ENCODE data around the gene CDC42EP2. TPM values are rescaled to one million over a fixed set of nuclear protein-coding genes. Genes with fewer than 3 reads are reported as not detected.

Gene CDC42EP2
- polyA plus RNA-seq, 4 donors = 10.4 to 39.4 (median 25.7) TPM

DNA sequence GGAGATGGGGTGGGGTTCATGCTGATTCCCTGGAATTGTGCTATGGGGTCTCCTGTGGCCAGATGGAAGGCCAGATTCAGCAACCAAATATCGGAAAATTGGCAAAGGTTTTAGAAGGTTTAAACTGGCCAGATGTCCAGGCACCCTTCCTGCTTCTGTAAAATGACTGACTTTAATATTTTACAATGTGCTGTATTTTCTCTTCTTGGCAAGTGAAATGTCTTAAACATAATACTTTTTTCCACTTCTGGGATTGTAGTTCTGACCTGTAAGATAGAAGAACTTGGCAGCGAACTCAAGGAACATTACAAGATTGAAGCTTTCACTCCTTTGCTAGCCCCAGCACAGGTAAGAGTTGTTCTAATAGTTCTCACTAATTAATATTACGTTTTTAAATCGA, 35.4 kb upstream of the CDC42EP2 start:
- H3K9me3 ChIP-seq (ENCODE audit: control insufficient read depth in 2 of 2, insufficient read depth in 1 of 2, low read depth in 1 of 2, low read length in 1 of 2) = no peaks in the 10 kb centered on the region
- peaks cover 0 to 37% (median 6%) of the 10 kb centered on the region in 3 donors for H3K4me1 ChIP-seq (ENCODE audit: control insufficient read depth in 3 of 3, insufficient read depth in 2 of 3, low read depth in 1 of 3, low read length in 2 of 3)
- FAIRE-seq (no peak), DNase-seq (no peak)
- peaks cover 0 to 29% (median 0%) of the 10 kb centered on the region in 3 donors for H3K36me3 ChIP-seq (ENCODE audit: control insufficient read depth in 3 of 3, insufficient read depth in 2 of 3, low read depth in 1 of 3, low read length in 3 of 3)
- no peak overlapping the region for H3K4me3 ChIP-seq (ENCODE audit: low read depth in 1 of 3, low read length in 3 of 3)
- WGBS, 3 donors = 84 to 87% (median 86%) methylated on average over 4 of the region's 4 CpGs
- peak overlapping the region in 2 of 3 donors; percentile 60 to 66 for H3K27ac ChIP-seq (ENCODE audit: low read depth in 1 of 3, low read length in 2 of 3)
- H3K27me3 ChIP-seq (ENCODE audit: control insufficient read depth in 3 of 3, insufficient read depth in 3 of 3, low read length in 3 of 3) = no peaks in the 10 kb centered on the region

DNA sequence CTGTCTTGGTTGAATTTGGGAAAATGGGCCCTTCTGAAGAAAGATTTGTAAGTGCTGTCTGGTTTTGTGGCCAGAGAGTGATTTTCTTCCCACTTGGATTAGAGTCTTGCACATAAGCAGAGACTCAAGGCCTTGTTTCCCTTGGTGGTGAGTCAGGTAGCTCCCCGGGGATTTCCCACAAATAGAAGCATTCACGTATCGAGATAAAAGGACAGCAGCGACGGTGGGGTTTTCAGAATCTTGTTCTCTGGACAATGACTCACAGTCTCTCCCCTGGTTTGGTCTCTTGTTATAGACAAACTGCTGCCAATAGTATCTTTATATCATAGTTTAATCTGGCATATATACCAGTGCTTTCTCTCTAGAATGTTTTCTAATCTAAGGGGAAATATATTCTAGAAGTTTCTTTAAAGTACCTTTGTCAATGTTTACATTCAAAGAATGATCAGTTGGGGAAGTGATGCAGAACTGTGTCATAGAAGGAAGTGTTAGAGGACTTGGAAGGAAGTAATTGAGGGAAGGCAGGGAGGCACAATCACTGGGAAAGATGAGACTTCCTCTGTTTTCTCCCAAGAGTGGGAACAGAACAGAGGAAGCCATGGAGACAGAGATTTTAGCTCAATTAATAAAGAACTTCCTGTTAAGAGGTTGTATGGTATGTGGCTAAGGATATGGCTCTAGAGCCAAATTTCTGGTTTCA, 34.8 kb upstream of the CDC42EP2 start:
- 7 to 48% (median 17%) methylated on average over 5 of the region's 5 CpGs for WGBS, 3 donors
- Histone ChIP-seq H3K4me3 (ENCODE audit: low read depth in 1 of 3, low read length in 3 of 3) (no peak overlapping the region), H3K36me3 (ENCODE audit: control insufficient read depth in 3 of 3, insufficient read depth in 2 of 3, low read depth in 1 of 3, low read length in 3 of 3) (peaks cover 0 to 31% (median 0%) of the 10 kb centered on the region in 3 donors), H3K27ac (ENCODE audit: low read depth in 1 of 3, low read length in 2 of 3) (peak overlapping the region; percentile 43 to 66 (median 62)), H3K27me3 (ENCODE audit: control insufficient read depth in 3 of 3, insufficient read depth in 3 of 3, low read length in 3 of 3) (no peaks in the 10 kb centered on the region), H3K4me1 (ENCODE audit: control insufficient read depth in 3 of 3, insufficient read depth in 2 of 3, low read depth in 1 of 3, low read length in 2 of 3) (peaks cover 0 to 35% (median 6%) of the 10 kb centered on the region in 3 donors), H3K9me3 (ENCODE audit: control insufficient read depth in 2 of 2, insufficient read depth in 1 of 2, low read depth in 1 of 2, low read length in 1 of 2) (no peaks in the 10 kb centered on the region)
- peak; percentile 60 to 67 for DNase-seq
- no peak for FAIRE-seq

DNA sequence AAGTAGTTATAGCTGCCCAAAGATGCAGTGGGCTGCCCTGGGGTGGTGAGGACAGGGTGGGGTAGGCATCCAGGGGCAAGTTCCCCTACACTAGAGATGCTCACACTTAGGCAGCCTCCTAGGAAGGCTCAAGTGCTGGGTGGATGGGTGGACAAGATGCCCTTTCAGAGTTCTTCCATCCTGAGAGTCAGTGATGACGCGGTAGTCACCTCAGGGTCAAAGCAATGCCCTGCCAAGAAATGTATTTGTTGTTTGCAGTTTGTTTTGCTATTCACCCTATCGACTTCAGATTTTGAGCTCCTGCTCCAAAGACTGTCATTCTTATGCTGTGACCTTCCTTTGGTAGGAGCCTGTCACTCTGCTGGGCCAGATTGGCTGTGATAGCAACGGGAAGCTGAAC, 34.0 kb upstream of the CDC42EP2 start:
- Histone ChIP-seq H3K9me3 (ENCODE audit: control insufficient read depth in 2 of 2, insufficient read depth in 1 of 2, low read depth in 1 of 2, low read length in 1 of 2) (no peaks in the 10 kb centered on the region), H3K27ac (ENCODE audit: low read depth in 1 of 3, low read length in 2 of 3) (peak overlapping the region in 2 of 3 donors; percentile 62 to 66), H3K27me3 (ENCODE audit: control insufficient read depth in 3 of 3, insufficient read depth in 3 of 3, low read length in 3 of 3) (no peaks in the 10 kb centered on the region), H3K4me1 (ENCODE audit: control insufficient read depth in 3 of 3, insufficient read depth in 2 of 3, low read depth in 1 of 3, low read length in 2 of 3) (peaks cover 0 to 33% (median 6%) of the 10 kb centered on the region in 3 donors), H3K4me3 (ENCODE audit: low read depth in 1 of 3, low read length in 3 of 3) (no peak overlapping the region), H3K36me3 (ENCODE audit: control insufficient read depth in 3 of 3, insufficient read depth in 2 of 3, low read depth in 1 of 3, low read length in 3 of 3) (peaks cover 0 to 36% (median 0%) of the 10 kb centered on the region in 3 donors)
- DNase-seq (no peak), FAIRE-seq (no peak)
- 87 to 92% (median 88%) methylated on average over 4 of the region's 4 CpGs for WGBS, 3 donors

DNA sequence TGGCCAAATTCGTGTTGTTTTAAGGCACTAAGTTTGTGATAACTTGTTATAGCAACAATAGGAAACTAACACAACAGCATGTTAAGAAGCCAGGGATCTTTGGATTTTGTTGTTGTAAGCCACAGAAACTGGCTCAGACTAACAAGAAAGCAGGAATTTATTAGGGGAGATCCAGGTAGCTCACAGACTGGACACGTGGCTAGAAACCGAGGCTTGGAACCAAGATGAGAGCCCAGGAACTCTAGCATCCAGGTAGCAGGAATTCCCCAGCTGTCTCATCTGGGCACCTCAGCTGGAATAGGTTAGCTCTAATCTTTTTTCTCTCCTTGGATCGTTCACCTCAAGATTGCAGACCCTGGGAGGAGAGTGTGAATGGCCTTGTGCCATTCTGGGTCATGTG, 28.0 kb upstream of the CDC42EP2 start:
- no peak for FAIRE-seq
- no peak for DNase-seq

DNA sequence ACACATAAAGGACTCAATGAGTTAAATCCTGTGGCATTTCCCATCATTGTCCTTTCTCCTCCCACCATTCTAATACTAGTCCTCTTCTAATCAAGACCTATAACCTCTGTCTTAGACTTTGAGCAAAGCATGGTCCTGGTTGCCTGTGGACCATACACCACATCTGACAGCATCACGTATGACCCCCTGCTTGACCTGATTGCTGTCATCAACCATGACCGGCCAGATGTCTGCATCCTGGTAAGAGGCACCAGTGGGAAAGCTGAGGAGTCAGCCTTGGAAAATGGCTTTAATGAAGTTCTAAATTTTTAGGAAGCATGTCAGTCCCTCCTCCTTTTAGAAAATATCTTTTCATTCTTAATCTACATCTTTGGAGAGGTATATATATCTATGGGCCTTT, 27.1 kb upstream of the CDC42EP2 start:
- WGBS, 3 donors = 95 to 98% (median 97%) methylated on average over 2 of the region's 2 CpGs
- Histone ChIP-seq H3K27me3 (ENCODE audit: control insufficient read depth in 3 of 3, insufficient read depth in 3 of 3, low read length in 3 of 3) (no peaks in the 10 kb centered on the region), H3K4me3 (ENCODE audit: low read depth in 1 of 3, low read length in 3 of 3) (no peak overlapping the region), H3K27ac (ENCODE audit: low read depth in 1 of 3, low read length in 2 of 3) (no peak overlapping the region), H3K4me1 (ENCODE audit: control insufficient read depth in 3 of 3, insufficient read depth in 2 of 3, low read depth in 1 of 3, low read length in 2 of 3) (peaks cover 0 to 11% (median 0%) of the 10 kb centered on the region in 3 donors), H3K9me3 (ENCODE audit: control insufficient read depth in 2 of 2, insufficient read depth in 1 of 2, low read depth in 1 of 2, low read length in 1 of 2) (no peaks in the 10 kb centered on the region), H3K36me3 (ENCODE audit: control insufficient read depth in 3 of 3, insufficient read depth in 2 of 3, low read depth in 1 of 3, low read length in 3 of 3) (peaks cover 0 to 56% (median 0%) of the 10 kb centered on the region in 3 donors)
- no peak for DNase-seq
- FAIRE-seq = no peak

More for the DNA sequence above, 28.0 kb upstream of the CDC42EP2 start:
- Histone ChIP-seq H3K4me3 (ENCODE audit: low read depth in 1 of 3, low read length in 3 of 3) (no peak overlapping the region), H3K4me1 (ENCODE audit: control insufficient read depth in 3 of 3, insufficient read depth in 2 of 3, low read depth in 1 of 3, low read length in 2 of 3) (peaks cover 0 to 6% (median 0%) of the 10 kb centered on the region in 3 donors), H3K36me3 (ENCODE audit: control insufficient read depth in 3 of 3, insufficient read depth in 2 of 3, low read depth in 1 of 3, low read length in 3 of 3) (peaks cover 0 to 63% (median 0%) of the 10 kb centered on the region in 3 donors), H3K9me3 (ENCODE audit: control insufficient read depth in 2 of 2, insufficient read depth in 1 of 2, low read depth in 1 of 2, low read length in 1 of 2) (no peaks in the 10 kb centered on the region), H3K27ac (ENCODE audit: low read depth in 1 of 3, low read length in 2 of 3) (no peak overlapping the region), H3K27me3 (ENCODE audit: control insufficient read depth in 3 of 3, insufficient read depth in 3 of 3, low read length in 3 of 3) (no peaks in the 10 kb centered on the region)
- WGBS, 3 donors = 79 to 88% (median 85%) methylated on average over 4 of the region's 4 CpGs

DNA sequence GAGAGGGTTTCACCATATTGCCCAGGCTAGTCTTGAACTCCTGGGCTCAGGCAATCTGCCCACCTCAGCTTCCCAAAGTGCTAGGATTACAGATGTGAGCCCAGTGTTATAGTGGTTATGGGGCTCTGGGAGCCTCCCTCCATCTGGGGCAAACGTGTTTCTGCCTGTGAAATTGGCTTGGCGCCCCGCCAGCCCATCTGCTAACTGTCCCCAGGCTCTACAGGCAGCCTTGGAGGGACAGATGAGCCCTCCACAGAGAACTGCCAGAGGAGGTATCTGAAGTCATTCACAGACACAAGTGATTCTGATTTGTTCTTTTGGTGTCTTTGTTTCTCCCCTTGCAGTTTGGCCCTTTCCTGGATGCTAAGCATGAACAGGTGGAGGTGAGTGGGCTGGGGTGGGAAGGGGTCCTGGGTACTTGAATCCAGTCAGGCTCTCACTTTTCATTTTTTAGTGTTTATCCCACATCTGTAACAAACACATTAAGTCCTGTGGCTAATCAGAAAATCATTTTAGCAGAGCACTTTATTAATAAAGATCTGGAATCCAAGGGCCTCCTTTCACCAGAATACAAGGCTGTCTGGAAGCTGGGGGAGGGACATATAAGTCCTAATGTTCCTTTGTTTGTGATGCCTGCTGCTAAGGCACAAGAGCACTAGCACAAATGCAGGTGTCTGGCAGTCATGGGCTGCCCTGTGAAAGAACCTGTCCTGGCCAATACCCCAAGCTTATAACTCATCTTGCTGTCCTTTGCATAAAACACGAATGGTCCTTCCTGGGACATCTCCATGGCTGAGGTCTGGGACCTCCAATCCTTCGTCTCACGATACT, 25.7 kb upstream of the CDC42EP2 start:
- H3K4me3 ChIP-seq (ENCODE audit: low read depth in 1 of 3, low read length in 3 of 3) = no peak overlapping the region
- no peaks in the 10 kb centered on the region for H3K9me3 ChIP-seq (ENCODE audit: control insufficient read depth in 2 of 2, insufficient read depth in 1 of 2, low read depth in 1 of 2, low read length in 1 of 2)
- DNase-seq (no peak), FAIRE-seq (no peak)
- peaks cover 0 to 20% (median 0%) of the 10 kb centered on the region in 3 donors for H3K4me1 ChIP-seq (ENCODE audit: control insufficient read depth in 3 of 3, insufficient read depth in 2 of 3, low read depth in 1 of 3, low read length in 2 of 3)
- H3K36me3 ChIP-seq (ENCODE audit: control insufficient read depth in 3 of 3, insufficient read depth in 2 of 3, low read depth in 1 of 3, low read length in 3 of 3) = peaks cover 0 to 55% (median 0%) of the 10 kb centered on the region in 3 donors
- no peaks in the 10 kb centered on the region for H3K27me3 ChIP-seq (ENCODE audit: control insufficient read depth in 3 of 3, insufficient read depth in 3 of 3, low read length in 3 of 3)
- WGBS, 3 donors = 79 to 84% (median 80%) methylated on average over 6 of the region's 6 CpGs
- no peak overlapping the region for H3K27ac ChIP-seq (ENCODE audit: low read depth in 1 of 3, low read length in 2 of 3)

DNA sequence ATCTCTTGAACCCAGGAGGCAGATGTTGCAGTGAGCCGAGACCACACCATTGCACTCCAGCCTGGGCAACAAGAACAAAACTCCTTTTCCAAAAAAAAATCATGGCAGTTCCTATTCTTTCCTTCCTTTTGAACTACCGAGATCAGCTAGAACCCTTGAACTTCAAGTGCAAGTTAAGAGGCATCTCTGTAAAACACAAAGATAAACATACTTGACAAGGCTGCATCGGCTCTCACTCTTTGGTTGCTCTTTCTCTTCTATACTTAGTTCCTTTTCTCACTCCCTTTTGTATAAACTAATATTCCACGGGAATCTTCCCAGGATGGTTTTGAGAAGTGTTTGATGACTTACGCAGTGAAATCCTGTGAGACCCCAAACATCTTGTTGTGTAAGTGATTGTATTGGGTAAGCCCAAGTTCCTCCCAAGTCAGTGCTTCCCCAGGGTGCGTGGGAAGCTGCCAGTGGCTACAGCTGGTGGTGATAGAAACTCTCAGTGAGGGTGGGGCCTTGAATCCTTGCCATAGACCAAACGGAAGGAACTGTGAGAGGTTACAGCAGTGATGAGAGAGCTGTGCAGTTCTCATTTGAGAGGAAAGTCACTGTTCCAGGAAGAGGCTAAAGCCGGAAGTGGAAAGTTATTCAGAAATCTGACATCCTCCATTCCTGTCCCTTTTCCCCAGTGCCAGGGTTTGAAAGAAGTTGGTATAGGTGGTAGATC, 24.1 kb upstream of the CDC42EP2 start:
- Histone ChIP-seq H3K9me3 (ENCODE audit: control insufficient read depth in 2 of 2, insufficient read depth in 1 of 2, low read depth in 1 of 2, low read length in 1 of 2) (no peaks in the 10 kb centered on the region), H3K27me3 (ENCODE audit: control insufficient read depth in 3 of 3, insufficient read depth in 3 of 3, low read length in 3 of 3) (no peaks in the 10 kb centered on the region), H3K27ac (ENCODE audit: low read depth in 1 of 3, low read length in 2 of 3) (peak overlapping the region in 2 of 3 donors; percentile 67 to 87), H3K4me3 (ENCODE audit: low read depth in 1 of 3, low read length in 3 of 3) (no peak overlapping the region), H3K36me3 (ENCODE audit: control insufficient read depth in 3 of 3, insufficient read depth in 2 of 3, low read depth in 1 of 3, low read length in 3 of 3) (peaks cover 0 to 60% (median 3%) of the 10 kb centered on the region in 3 donors), H3K4me1 (ENCODE audit: control insufficient read depth in 3 of 3, insufficient read depth in 2 of 3, low read depth in 1 of 3, low read length in 2 of 3) (peaks cover 0 to 29% (median 0%) of the 10 kb centered on the region in 3 donors)
- no peak for FAIRE-seq
- DNase-seq = peak in 1 of 2 donors; percentile 59
- 41 to 65% (median 60%) methylated on average over 8 of the region's 8 CpGs for WGBS, 3 donors

DNA sequence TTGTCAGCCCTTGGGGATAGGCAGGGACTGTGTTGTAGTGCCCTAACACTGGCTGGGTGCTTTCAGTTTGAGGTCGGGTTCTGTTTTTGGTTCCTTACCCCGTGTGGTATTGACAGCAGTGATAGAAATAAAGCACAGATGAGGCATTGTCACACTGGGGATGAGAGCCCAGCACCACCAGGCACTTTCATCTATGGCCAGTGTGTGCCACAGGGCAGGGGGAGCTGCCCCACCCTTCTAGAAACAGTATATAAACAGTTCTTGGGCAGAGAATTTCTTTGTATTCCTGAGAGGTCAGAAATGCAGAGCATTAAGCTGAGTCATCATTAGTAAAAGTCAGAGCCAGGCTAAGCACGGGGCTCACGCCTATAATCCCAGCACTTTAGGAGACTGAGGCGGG, 23.1 kb upstream of the CDC42EP2 start:
- no peak overlapping the region for H3K4me3 ChIP-seq (ENCODE audit: low read depth in 1 of 3, low read length in 3 of 3)
- peaks cover 0 to 31% (median 0%) of the 10 kb centered on the region in 3 donors for H3K4me1 ChIP-seq (ENCODE audit: control insufficient read depth in 3 of 3, insufficient read depth in 2 of 3, low read depth in 1 of 3, low read length in 2 of 3)
- peaks cover 0 to 65% (median 4%) of the 10 kb centered on the region in 3 donors for H3K36me3 ChIP-seq (ENCODE audit: control insufficient read depth in 3 of 3, insufficient read depth in 2 of 3, low read depth in 1 of 3, low read length in 3 of 3)
- peak overlapping the region in 2 of 3 donors; percentile 67 to 87 for H3K27ac ChIP-seq (ENCODE audit: low read depth in 1 of 3, low read length in 2 of 3)
- DNase-seq (no peak), FAIRE-seq (no peak)
- no peaks in the 10 kb centered on the region for H3K27me3 ChIP-seq (ENCODE audit: control insufficient read depth in 3 of 3, insufficient read depth in 3 of 3, low read length in 3 of 3)
- WGBS, 3 donors = 51 to 75% (median 70%) methylated on average over 5 of the region's 5 CpGs
- H3K9me3 ChIP-seq (ENCODE audit: control insufficient read depth in 2 of 2, insufficient read depth in 1 of 2, low read depth in 1 of 2, low read length in 1 of 2) = no peaks in the 10 kb centered on the region
